SH-SY5Y (cell line): ENCODE data around the gene PKNOX2.

Experiments used
- GATA2 ChIP-seq: IDR thresholded peaks from 2 replicates; pipeline ENCODE4 v1.6.1; 2011; ENCODE audit warnings: mild to moderate bottlenecking, low read depth, low read length
- GATA3 ChIP-seq: IDR thresholded peaks from 2 replicates; pipeline ENCODE4 v1.6.1; 2011; ENCODE audit warnings: low read depth, mild to moderate bottlenecking, low read length, moderate library complexity

GRCh38 chr11:125270711-125271110, 106.2 kb downstream of the PKNOX2 start:
- no peak for TF ChIP-seq GATA2
- no peak for TF ChIP-seq GATA3
